Activated CD4-positive, alpha-beta T cell treated with anti-CD3 and anti-CD28 coated beads for 24 hours (primary cell): Measurements from ENCODE around the gene UBXN10.
"Not testable (repeated sequence)": the region's sequence is repeated elsewhere in the genome, so short reads cannot be mapped to it uniquely, and the experiment has no call there.

Experiments used
- DNase-seq, 2 donors: peaks; one replicate each; pipeline ENCODE4 v3.0.0-alpha.2; 2020; ENCODE audit warnings: low read depth in 2 of 2

The UBXN10 gene

DNA sequence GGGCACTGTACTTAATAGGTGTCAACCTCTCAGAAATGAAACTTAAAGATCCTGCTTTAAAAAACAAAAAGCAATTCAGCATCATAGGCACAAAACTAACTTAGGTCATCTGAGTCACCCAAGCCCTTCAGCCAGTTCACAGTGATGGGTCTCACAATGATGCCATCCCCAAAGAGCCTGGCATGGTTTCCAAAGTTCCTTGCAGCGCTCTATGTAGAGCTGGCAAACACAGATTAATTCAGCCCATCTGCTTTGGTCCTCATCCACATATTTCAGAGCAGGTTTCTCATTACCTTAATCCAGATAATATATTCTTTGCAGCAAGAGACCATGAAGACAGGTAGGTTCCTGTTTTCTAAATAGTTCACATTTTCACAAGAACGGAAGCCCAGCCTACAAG lies 15.1 kb downstream of the UBXN10 start:
- DNase-seq: no peak

DNA sequence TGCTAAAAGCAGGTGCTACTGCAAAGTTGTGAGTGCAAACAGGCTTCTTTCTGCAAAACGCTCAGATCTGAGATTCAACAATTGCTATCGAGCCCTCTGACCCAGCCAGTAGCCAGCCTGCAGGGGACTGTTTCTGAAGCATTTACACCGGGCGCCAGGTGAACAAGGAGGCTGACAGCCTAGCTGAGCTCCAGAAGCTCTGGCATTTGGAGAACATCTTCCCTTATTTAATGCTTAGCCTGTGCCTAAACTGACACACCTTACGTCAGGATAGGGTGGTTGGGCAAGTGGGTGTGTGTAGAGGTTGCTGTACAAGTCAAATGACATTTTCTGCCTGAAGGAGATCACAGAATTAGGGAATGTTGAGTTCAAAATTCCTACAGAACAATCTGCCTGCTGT lies 16.3 kb downstream of the UBXN10 start:
- no peak for DNase-seq

DNA sequence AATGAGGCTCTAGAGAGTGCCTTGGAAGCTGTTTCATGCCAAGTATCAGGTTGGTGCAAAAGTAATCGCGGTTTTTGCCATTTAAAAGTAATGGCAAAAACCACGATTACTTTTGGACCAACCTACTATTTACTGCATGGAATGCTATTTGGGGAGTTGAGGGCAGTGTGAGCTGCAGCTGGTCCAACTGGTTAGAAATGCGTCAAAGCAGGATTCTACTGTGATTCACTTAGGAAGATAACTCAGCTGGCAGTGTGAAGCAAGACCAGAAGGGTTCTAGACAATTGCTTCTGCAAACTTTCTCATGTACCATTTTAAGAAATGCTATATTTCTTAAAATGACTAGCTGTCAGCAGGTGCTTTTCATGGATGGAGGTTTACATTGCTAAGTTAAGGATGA lies 21.6 kb downstream of the UBXN10 start:
- no peak for DNase-seq

DNA sequence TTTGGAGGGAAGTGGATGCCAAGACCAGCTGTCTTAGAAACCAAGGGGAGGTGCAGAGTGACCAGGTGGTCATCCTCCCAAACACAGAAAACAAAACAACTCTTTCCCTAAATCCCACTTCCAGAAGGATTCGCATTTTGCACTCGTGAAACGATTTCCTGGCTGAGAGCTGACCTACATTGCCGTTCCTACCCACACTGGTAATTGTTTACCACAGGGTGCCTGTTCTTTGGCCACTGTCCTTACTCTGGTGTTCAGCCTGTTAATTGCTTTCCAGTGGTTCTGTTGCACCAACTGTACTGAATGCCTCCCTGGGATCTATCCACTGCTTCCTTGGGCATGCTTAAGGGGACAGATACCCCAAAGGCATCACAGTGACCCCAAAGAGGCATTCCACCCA lies 23.6 kb downstream of the UBXN10 start:
- DNase-seq: no peak

DNA sequence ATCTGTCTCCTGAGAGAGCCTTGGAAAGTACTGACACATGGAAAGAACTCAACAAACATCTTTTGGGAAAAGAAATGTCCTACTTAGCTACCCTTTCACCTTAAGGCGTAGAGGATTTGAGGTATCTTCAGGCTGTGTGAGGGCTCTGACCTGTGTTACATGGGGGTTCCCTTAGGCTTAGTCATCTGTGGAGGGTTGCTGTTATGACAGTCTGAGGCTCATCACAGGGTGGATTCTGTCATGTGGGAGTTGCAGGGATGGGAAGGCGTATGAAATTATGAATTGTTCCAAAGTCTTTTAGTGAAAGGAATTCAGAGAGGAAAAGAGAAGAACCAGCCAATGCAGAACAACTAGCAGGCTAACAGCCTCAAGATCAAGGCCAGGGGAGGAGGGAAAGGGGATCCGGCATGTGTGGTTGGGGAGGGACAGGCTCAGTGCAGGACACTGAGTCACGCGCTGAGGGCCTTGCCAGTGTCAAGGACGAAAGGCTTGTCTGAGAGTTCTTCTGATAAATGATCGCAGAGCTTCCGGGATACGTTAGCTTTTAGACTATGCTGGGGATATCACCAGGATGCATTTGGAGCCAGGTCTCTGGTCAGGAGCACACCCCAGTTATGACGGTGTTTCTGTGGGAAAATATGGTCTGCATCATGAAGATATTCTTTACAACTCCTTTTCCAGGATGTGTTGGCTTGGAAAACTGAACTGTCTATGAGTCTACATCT lies 25.0 kb downstream of the UBXN10 start:
- DNase-seq: no peak

DNA sequence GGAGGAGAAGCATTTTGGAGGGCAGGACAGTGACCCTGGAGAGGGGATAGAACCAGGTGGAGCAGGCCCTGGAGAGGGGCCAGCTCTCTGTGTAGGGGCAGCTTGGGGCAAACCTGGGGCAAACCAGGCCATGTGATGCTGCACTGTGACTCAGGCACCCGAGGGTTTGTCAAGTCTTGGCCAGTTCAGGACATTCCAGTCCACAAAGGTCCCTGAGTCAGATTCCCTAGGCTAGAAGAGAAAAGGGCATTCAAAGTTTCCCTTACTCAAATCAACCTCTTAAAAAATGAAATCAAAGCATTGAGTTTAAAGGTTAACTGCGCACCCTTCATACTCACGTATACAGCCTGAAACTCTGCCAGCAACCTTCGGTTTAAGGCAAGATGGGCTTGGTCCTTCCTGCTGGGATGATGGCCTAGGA lies 25.6 kb downstream of the UBXN10 start:
- no peak for DNase-seq

DNA sequence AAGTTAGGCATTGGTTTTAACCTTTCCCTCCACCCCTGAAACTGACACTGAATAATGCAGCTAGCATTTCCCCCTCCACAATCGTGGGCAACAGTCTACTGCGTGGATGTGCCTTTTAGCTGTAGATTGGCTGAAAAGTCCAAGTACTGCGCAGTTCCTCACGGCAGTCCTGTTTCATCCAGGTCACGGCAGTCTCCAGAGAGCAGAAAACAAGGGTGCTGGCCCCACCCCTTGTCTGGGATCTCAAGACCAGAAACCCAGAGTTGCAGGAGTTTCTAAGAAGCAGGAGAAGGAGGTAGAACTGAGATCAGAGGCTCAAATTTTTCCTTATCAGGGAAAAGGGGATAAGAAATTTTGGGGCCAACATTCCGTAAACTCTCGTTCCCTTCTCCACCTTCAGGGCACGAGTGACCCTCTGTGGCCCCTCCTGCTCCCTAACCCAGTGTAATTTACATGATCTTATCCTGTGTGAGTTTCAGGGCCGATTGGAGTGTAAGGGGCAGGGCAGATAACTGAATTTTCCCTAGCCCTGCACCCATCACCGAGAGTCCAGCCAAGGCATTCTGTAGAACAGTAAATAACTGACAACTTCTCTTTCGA lies 26.3 kb downstream of the UBXN10 start:
- DNase-seq: no peak

DNA sequence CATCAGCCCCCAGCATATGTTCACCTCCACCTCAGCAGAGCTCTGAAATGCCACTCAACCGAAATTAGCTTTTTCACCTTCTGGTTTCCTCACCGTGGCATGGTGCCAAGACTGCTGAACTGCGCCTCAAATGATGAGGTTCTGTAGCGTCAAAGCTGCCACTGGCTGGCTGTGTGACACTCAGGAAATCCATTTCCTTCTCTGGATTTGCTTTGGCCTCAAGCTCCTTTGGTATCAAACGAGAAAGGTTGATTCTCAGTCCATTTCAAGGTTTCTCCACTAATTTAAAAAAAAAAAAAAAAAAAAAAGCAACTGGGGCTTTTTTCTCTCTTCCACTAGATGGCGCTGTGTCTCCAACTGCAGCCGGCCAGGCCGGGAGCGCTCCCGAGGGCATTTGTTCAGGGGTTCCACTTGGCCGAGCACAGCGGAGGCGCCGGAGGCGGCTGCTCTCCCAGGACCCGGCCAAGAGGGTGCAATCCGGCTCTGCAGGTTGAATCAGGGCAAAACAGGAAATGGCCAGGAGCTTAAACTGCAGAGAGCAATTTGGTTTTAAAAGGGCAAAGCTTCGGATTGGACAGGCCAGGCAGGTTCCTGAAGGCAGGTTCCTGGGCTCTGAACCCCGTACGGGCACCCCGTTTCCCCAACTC lies 26.9 kb downstream of the UBXN10 start:
- peak; percentile 28 to 38 for DNase-seq

DNA sequence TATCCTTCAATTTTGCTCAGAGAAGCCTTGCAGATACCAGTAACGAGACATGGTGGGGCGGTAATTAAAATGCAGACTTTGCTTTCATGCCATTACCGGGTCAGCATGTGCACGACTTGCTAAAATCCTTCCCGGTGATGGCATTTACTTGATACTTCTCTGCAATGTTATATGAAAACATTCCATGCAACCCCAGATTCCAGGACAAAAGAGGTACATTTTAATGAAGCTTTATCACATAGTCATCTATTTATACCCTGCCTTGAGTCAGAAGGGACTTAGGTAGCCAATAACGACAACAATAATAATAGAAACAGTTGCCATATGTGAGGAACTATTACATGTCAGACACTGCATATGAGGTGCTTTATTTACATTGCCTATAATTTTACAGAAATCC lies 29.8 kb downstream of the UBXN10 start:
- DNase-seq: no peak

DNA sequence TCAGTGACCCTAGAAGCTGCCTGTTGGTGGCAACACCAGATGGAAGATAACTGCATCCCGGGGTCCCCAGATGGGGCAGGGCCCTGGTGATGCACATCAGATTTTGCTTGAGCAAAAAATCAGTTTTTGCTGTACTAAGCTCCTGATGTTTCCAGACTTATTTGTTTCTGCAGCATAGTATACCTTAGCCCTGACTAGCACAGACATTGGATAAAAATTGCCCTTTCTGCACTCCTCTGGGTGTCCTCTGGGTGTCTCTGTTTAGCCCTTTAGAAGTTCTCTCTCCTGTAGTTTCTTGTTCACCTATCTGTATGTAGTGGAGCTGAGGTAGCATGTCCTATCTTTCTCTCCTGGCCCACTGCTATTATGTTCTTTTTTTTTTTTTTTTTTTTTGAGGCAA lies 30.7 kb downstream of the UBXN10 start:
- no peak for DNase-seq

DNA sequence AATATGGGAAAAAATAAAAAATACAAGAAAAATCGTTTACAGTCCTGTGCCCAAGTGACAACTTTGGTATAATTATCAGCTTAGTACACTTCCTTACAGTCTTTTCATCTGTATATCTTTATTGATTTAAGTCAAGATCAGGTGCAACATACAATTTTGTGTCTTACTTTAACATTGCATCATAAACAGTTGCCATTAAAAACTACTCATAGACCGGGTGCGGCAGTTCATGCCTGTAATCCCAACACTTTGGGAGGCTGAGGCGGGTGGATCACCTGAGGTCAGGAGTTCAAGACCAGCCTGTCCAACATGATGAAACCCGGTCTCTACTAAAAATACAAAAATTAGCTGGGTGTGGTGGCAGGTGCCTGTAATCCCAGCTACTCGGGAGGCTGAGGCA lies 33.2 kb downstream of the UBXN10 start:
- not testable (repeated sequence) for DNase-seq

DNA sequence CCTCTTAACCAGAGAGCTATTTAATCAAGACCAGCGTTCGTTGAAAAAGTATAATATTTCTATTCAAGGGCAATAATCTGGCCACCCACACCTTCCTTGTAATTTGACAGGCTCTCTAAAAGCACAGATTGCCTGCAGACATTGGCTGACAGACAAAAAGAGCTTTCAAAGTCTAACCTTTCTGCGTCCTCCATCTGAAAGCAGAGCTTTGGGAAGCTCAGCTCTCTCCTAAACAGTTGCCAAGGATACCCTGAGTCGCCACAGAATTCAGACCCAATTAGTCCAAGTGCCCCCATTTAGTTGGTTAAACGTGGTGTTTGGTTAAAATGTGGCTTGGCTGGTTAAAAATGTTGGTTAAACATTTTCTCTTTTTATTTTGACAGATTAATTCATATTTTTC lies 34.1 kb downstream of the UBXN10 start:
- no peak for DNase-seq

DNA sequence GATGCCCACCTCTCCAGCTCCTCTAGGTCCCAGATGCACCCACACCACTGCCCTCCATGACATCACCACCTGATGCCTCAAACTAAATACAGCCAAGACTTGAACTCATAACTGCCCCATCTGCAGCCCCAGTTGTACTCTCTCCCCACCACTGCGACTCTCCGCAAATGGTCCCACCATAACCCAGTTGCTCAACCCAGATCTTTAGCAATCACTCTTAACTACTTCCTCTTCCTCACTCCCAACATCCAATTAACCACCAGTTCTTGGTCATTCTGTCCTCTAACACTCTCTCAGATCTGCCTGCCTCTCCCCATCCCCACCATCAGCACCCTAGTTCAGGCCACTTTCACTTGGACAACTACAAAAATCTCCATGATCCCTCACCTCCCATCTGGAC lies 37.2 kb downstream of the UBXN10 start:
- DNase-seq: no peak

DNA sequence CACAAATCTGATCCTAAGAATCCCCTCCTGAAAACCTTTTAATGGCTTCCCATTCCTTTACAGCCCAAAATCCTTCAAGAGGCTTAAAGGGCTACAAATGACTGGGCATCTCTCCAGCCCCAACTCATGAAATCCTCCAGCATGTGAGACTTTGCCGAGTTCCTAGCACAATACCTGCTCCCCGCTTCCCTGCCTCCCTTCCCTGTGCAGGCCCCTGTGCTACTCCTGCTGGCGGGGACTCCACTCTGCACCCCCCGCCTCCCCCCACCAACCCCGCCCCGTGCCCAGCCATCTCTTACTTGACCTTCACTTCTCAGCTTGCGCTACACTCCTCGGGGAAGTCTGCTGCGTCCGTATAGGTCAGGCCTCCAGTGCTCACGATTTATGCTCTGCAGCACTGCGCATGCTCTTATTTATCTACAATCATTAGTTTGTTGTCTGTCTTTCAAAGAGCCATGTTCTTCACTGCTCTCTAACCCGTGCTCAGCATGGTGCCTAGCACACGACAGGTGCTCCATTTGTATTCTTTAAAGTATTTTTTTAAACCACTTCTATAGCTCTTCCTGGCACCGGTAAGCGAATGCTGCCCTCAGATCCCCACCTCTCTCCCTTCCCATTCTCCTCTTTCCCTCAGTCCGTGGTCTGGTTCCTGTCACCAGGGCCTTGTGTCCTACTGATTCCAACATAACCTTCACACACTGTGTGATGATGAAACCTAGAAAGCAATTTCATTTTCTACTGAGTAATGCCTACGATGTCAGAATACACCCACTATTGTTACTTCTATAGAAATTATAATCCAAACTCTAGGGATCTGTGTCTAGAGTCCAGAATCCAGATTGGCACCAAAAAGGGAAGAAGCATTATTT lies 37.9 kb downstream of the UBXN10 start:
- DNase-seq: no peak

DNA sequence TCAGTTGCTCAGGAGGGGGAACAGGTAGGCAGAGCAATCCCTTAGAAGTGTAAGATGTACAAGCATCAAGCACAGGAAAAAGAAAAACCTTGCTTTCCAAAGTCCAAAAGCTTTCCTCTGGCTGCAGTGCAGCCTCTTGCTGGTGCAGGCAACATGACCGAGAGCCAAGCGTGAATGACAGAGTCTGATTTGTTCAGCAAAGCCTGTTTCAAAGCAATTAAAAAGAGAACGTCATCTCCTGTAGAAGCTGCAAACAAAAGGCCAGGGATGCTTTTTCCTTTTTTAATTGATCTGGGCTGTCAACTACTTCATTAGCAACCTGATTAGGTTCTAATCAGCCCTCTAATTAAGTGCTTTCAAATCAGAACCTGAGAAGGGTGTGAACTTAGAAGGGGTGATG lies 38.6 kb downstream of the UBXN10 start:
- DNase-seq: no peak

DNA sequence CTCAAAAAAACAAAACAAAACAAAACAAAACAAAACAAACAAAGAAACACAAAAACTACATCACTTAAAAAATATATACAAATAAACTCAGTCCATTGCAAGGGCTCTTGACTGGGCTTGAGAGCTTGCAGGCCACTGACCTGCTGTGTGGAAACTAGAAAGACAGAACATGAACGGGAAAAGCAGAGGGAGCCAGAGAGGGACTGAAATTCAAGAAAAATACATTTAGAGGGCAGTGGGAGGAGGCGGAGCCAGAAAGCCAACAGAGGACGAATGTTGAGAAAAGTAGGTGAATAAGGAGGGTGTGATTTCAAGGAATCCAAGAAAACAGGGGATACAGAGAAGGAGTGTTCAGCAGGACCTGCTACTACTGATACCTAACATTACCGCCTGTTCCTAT lies 41.8 kb downstream of the UBXN10 start:
- DNase-seq: no peak

DNA sequence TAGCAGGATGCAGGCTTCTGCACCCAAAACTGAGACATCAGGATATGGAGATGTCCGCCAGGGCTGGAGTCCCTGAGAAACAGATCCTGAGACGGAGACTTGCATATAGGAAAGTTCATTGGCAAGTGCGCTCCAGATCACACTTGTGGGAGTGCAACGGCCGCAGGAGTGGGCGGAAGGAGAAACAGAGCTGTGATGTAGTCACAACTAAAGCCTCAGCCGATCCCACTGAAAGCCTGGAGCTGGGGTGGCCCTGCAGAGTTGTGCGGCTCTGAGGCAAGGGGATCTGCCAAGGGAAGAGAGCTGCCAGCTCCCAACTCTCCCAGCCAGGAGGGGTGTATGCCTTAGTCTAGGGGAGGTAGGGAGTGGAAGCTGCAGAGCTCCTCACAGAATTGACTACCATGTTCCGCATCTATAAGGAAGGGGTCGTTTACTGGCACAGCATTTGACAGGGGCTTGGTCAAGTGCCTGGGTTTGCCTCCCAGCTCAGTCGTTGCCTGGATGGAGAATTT lies 42.5 kb downstream of the UBXN10 start:
- no peak for DNase-seq

DNA sequence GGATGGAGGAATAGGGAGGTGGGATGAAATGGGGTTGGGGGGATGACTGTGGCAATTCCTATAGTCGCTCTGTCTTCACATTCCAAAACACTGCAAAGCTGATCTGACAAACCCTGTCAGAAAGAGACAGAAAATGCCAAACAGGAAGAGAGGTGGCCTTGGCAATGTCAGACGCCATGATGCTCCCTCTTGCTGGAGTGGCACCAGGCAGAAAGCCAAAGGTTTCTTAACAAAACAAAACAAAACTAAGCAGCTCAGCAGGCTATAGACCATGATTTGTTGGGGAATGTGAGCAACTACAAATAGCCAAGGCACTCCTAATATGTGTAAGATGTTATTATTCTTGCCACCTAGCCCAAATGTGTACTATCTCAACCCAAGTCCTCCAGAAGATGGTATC lies 43.3 kb downstream of the UBXN10 start:
- no peak for DNase-seq

DNA sequence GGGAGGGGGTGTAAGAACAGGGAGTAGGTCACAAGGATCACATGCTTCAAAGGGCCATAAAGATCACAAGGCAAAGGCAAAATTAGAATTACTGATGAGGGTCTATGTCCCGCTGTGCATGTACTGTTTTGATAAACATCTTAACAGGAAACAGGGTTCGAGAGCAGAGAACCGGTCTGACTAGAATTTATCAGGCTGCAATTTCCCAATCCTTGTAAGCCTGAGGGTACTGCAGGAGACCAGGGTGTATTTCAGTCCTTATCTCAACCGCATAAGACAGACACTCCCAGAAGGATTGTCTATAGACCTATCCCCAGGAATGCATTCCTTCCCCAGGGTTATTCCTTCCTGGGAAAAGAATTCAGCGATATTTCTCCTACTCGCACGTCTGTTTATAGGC lies 46.7 kb downstream of the UBXN10 start:
- not testable (repeated sequence) for DNase-seq

DNA sequence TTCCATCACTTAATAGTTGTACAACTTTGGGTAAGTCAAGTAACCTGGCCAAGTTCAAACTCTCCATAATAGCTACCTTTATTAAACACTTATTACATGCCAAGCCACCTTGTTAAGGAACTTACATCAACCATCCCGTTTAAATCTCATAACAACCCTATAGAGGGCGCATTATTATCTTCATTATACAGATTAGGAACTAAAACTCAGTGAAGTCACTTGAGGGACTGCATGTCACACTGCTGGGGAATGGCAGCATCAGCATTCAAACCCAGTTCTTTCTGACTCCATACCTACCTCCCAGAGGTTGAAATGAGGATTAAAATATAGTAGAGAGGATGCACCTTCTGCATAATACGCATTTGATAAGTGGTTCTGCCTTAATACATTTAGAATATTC lies 47.5 kb downstream of the UBXN10 start:
- no peak for DNase-seq

DNA sequence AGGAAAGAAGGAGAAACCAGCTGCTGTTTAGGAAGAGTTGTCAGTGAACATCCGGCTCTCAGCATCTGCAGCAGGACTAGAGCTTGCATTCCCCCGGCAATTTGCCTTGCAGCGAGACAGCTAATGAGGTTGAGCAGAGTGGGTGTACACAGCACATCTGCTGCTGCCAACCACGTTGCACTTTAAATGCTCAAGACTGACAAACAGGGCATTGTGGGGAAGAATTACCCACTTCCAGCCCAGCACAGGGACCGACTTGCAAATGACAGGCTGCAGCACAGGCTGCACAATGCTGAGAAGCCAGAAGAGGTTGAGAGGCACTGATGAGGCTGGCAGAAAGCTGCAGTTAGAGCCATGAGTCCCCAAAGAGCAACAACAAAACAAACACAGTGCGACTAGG lies 48.0 kb downstream of the UBXN10 start:
- DNase-seq: no peak
